ENCODE measurements around the gene MGP. TPM values are rescaled to one million over a fixed set of nuclear protein-coding genes. Genes with fewer than 3 reads are reported as not detected.

MGP gene
- total RNA-seq, 2 donors from 2014 or later, result 0.74 TPM; not detected in 1

- Mint-ChIP-seq H3K27me3 (peaks cover 25% of the 10 kb centered on the region), H3K27ac (no peak overlapping the region), H3K4me3 (no peak overlapping the region), H3K4me1 (no peaks in the 10 kb centered on the region), H3K36me3 (ENCODE audit: low read depth) (no peaks in the 10 kb centered on the region), H3K9me3 (no peaks in the 10 kb centered on the region)
- peak; percentile 64 for ATAC-seq (replicated peaks)
Measured at GRCh38 chr12:14836336-14837210, 49.1 kb downstream of the MGP start.

- no peaks in the 10 kb centered on the region for H3K36me3 Mint-ChIP-seq (ENCODE audit: low read depth)
Measured at GRCh38 chr12:14834509-14834908, 51.1 kb downstream of the MGP start.

GRCh38 chr12:14833952-14834351 lies 51.7 kb downstream of the MGP start:
- no peaks in the 10 kb centered on the region for H3K36me3 Mint-ChIP-seq (ENCODE audit: low read depth)

More at GRCh38 chr12:14834509-14834908, 51.1 kb downstream of the MGP start:
- Mint-ChIP-seq H3K27me3 (peaks cover 18% of the 10 kb centered on the region), H3K4me3 (no peak overlapping the region), H3K27ac (no peak overlapping the region), H3K9me3 (no peaks in the 10 kb centered on the region), H3K4me1 (no peaks in the 10 kb centered on the region)
- ATAC-seq (replicated peaks), result no peak

GRCh38 chr12:14833336-14833735 lies 52.3 kb downstream of the MGP start:
- H3K27ac Mint-ChIP-seq, result no peak overlapping the region
- H3K4me3 Mint-ChIP-seq, result no peak overlapping the region
- no peaks in the 10 kb centered on the region for H3K36me3 Mint-ChIP-seq (ENCODE audit: low read depth)
- no peaks in the 10 kb centered on the region for H3K9me3 Mint-ChIP-seq
- no peaks in the 10 kb centered on the region for H3K4me1 Mint-ChIP-seq
- ATAC-seq (replicated peaks), result no peak
- peaks cover 12% of the 10 kb centered on the region for H3K27me3 Mint-ChIP-seq

More at GRCh38 chr12:14833952-14834351, 51.7 kb downstream of the MGP start:
- H3K9me3 Mint-ChIP-seq, result no peaks in the 10 kb centered on the region
- ATAC-seq (replicated peaks), result no peak
- H3K27ac Mint-ChIP-seq, result no peak overlapping the region
- peaks cover 13% of the 10 kb centered on the region for H3K27me3 Mint-ChIP-seq
- no peaks in the 10 kb centered on the region for H3K4me1 Mint-ChIP-seq
- H3K4me3 Mint-ChIP-seq, result no peak overlapping the region

Other genes starting within 250 kb of the MGP start
- gene GUCY2C, start 189.3 kb downstream of the MGP start, total RNA-seq, result not detected
- 100 to 1,000 TPM in 1 of 2 donors, 10 to 100 TPM in 1; 87.5 to 102 TPM for gene WBP11, start 82.4 kb downstream of the MGP start, total RNA-seq
- gene C12orf60, start 82.2 kb downstream of the MGP start, total RNA-seq, result 1 to 10 TPM; 2.6 to 3.7 TPM
- not detected for gene SMCO3, start 71.7 kb downstream of the MGP start, total RNA-seq
- gene ART4, start 42.3 kb downstream of the MGP start, total RNA-seq, result not detected
- gene ERP27, start 52.7 kb upstream of the MGP start, total RNA-seq, result 1 to 10 TPM; 5.2 to 9.4 TPM
- gene ARHGDIB, start 75.7 kb upstream of the MGP start, total RNA-seq, result 100 to 1,000 TPM; 691 to 930 TPM
- not detected for gene PDE6H, start 87.2 kb upstream of the MGP start, total RNA-seq